Neural cell (in vitro differentiated cells): ENCODE results near the gene PDZD4. TPM values are rescaled to one million over a fixed set of nuclear protein-coding genes. Genes with fewer than 3 reads are reported as not detected.

Experiments used
- H2AFZ ChIP-seq: fragments of 200-600, 300-800 bp; sonication (generic), shearing (Covaris generic); 2 replicates; pipeline ENCODE4 v1.6.0; 2014; ENCODE audit warnings: low read depth, mild to moderate bottlenecking, antibody characterized with exemption, low read length, moderate library complexity
- H3F3A ChIP-seq: fragments of 200-600 bp; shearing (Covaris generic); 2 replicates; pipeline ENCODE4 v1.6.1; 2016; ENCODE audit warnings: mild to moderate bottlenecking, moderate library complexity, mixed read lengths, antibody characterized with exemption, low read length; ENCODE audit not compliant: insufficient read depth, poor library complexity, severe bottlenecking
- H3K27ac ChIP-seq: fragments of 200-600, 300-800 bp; sonication (generic), shearing (Covaris generic); 2 replicates; pipeline ENCODE4 v1.5.1; 2014; ENCODE audit warnings: mild to moderate bottlenecking, low read length, moderate library complexity
- H3K27me3 ChIP-seq: fragments of 300-800, 200-600 bp; sonication (generic), shearing (Covaris generic); 2 replicates; pipeline ENCODE4 v1.6.0; 2014; ENCODE audit warnings: mild to moderate bottlenecking, low read depth, low read length, moderate library complexity; ENCODE audit not compliant: insufficient read depth
- H3K36me3 ChIP-seq: fragments of 300-800, 200-600 bp; sonication (generic), shearing (Covaris generic); 2 replicates; pipeline ENCODE4 v1.5.1; 2014; ENCODE audit warnings: mild to moderate bottlenecking, antibody characterized with exemption, low read length, moderate library complexity; ENCODE audit not compliant: insufficient read depth
- H3K4me2 ChIP-seq: fragments of 300-800, 200-600 bp; sonication (generic), shearing (Covaris generic); 2 replicates; pipeline ENCODE4 v1.6.0; 2014; ENCODE audit warnings: mild to moderate bottlenecking, low read length
- H3K4me3 ChIP-seq: fragments of 300-800, 200-600 bp; sonication (generic), shearing (Covaris generic); 2 replicates; pipeline ENCODE4 v1.5.1; 2014; ENCODE audit warnings: mild to moderate bottlenecking, low read length, moderate library complexity
- H3K79me2 ChIP-seq: fragments of 200-600 bp; shearing (Covaris generic); replicated peaks from 2 replicates; pipeline ENCODE4 v1.6.0; 2014; ENCODE audit warnings: mild to moderate bottlenecking, low read length, moderate library complexity; ENCODE audit not compliant: insufficient read depth
- H3K9ac ChIP-seq: fragments of 300-800, 200-600 bp; sonication (generic), shearing (Covaris generic); 2 replicates; pipeline ENCODE4 v1.6.1; 2016; ENCODE audit warnings: mild to moderate bottlenecking, low read length, mixed read lengths
- H3K9me2 ChIP-seq: fragments of 200-600 bp; shearing (Covaris generic); 2 replicates; pipeline ENCODE4 v1.6.1; 2016; ENCODE audit warnings: mild to moderate bottlenecking, low read length, mixed read lengths; ENCODE audit not compliant: insufficient read depth
- H3K9me3 ChIP-seq: fragments of 200-600, 300-800 bp; sonication (generic), shearing (Covaris generic); 2 replicates; pipeline ENCODE4 v1.6.1; 2016; ENCODE audit warnings: mild to moderate bottlenecking, mixed run types, low read length, moderate library complexity, mixed read lengths
- H4K20me1 ChIP-seq: fragments of 200-600 bp; shearing (Covaris generic); 2 replicates; pipeline ENCODE4 v1.6.1; 2016; ENCODE audit warnings: mild to moderate bottlenecking, mixed run types; ENCODE audit not compliant: insufficient read depth
- CTCF ChIP-seq: fragments of 450-650 bp; IDR thresholded peaks from 2 replicates; pipeline ENCODE4 v1.5.1; 2014; ENCODE audit warnings: antibody characterized with exemption, mild to moderate bottlenecking, moderate library complexity; ENCODE audit not compliant: poor library complexity, severe bottlenecking
- EP300 ChIP-seq: fragments of 450-650 bp; conservative IDR thresholded peaks from 2 replicates; pipeline ENCODE4 v1.6.1; 2014; ENCODE audit warnings: antibody characterized with exemption, mild to moderate bottlenecking, moderate library complexity; ENCODE audit not compliant: poor library complexity, severe bottlenecking
- EZH2 ChIP-seq: fragments of 200-600, 300-800 bp; shearing (Covaris generic), sonication (generic); IDR thresholded peaks from 2 replicates; pipeline ENCODE4 v1.6.1; 2014; ENCODE audit warnings: antibody characterized with exemption, low read length, borderline replicate concordance, mild to moderate bottlenecking; ENCODE audit not compliant: insufficient read depth, poor library complexity, severe bottlenecking
- MXI1 ChIP-seq: fragments of 450-650 bp; conservative IDR thresholded peaks from 2 replicates; pipeline ENCODE4 v1.6.1; 2014; ENCODE audit warnings: antibody characterized with exemption, mild to moderate bottlenecking; ENCODE audit not compliant: poor library complexity, severe bottlenecking
- POLR2AphosphoS5 ChIP-seq: IDR thresholded peaks from 2 replicates; pipeline ENCODE4 v1.6.1; 2012
- RAD21 ChIP-seq: fragments of 450-650 bp; conservative IDR thresholded peaks from 2 replicates; pipeline ENCODE4 v1.6.1; 2014; ENCODE audit warnings: antibody characterized with exemption, mild to moderate bottlenecking, moderate library complexity
- REST ChIP-seq: IDR thresholded peaks from 2 replicates; pipeline ENCODE4 v1.6.1; 2012; ENCODE audit warnings: borderline replicate concordance
- SMC3 ChIP-seq: fragments of 450-650 bp; conservative IDR thresholded peaks from 2 replicates; pipeline ENCODE4 v1.6.1; 2014; ENCODE audit warnings: antibody characterized with exemption, mild to moderate bottlenecking, moderate library complexity; ENCODE audit not compliant: poor library complexity
- TAF1 ChIP-seq: IDR thresholded peaks from 2 replicates; pipeline ENCODE4 v1.6.1; 2012; ENCODE audit warnings: low read depth
- polyA plus RNA-seq: library from polyadenylated mRNA; depleted of rRNA; stranded (reverse); fragments of >200 nt; gene quantifications from 2 replicates; pipeline ENCODE4 v1.2.3, GENCODE V29; 2014

The PDZD4 gene
- polyA plus RNA-seq, 1 donor from 2014 or later: 343 TPM

- TF ChIP-seq TAF1 (no peak), EP300 (no peak), EZH2 (no peak), SMC3 (no peak)
- no peak overlapping the region for H3K4me2 ChIP-seq
- no peaks in the 10 kb centered on the region for H3K9me3 ChIP-seq
- no peaks in the 10 kb centered on the region for H3K9me2 ChIP-seq
- H3K9ac ChIP-seq: no peak overlapping the region
- H3K4me3 ChIP-seq: no peak overlapping the region
- H3K79me2 ChIP-seq: peaks cover 7% of the 10 kb centered on the region
- no peaks in the 10 kb centered on the region for H3K27me3 ChIP-seq
- H4K20me1 ChIP-seq: no peaks in the 10 kb centered on the region
- no peak overlapping the region for H3K27ac ChIP-seq
- H3F3A ChIP-seq: no peaks in the 10 kb centered on the region
- no peaks in the 10 kb centered on the region for H3K36me3 ChIP-seq
- H2AFZ ChIP-seq: no peak overlapping the region
Measured at GRCh38 chrX:153868576-153869472, 38.5 kb upstream of the PDZD4 start.

- Histone ChIP-seq H2AFZ (no peak overlapping the region), H3K9me2 (no peaks in the 10 kb centered on the region), H3K27me3 (no peaks in the 10 kb centered on the region), H4K20me1 (no peaks in the 10 kb centered on the region), H3K27ac (no peak overlapping the region), H3K9ac (no peak overlapping the region), H3K4me3 (no peak overlapping the region), H3F3A (no peaks in the 10 kb centered on the region), H3K4me2 (no peak overlapping the region), H3K79me2 (no peaks in the 10 kb centered on the region), H3K9me3 (no peaks in the 10 kb centered on the region), H3K36me3 (no peaks in the 10 kb centered on the region)
- TF ChIP-seq EP300 (no peak), TAF1 (no peak), RAD21 (no peak), REST (no peak), SMC3 (no peak), EZH2 (no peak), MXI1 (no peak), CTCF (no peak), POLR2AphosphoS5 (no peak)
Measured at GRCh38 chrX:153867671-153868070, 37.3 kb upstream of the PDZD4 start.
